AG10803 (cell line): Measurements from ENCODE around the gene PROK1.
"Not testable (repeated sequence)": the region's sequence is repeated elsewhere in the genome, so short reads cannot be mapped to it uniquely, and the experiment has no call there.

ENCODE experiments used
- DNase-seq: peaks from one replicate; pipeline ENCODE4 v3.0.0; 2010; ENCODE audit warnings: low read depth
- H3K4me3 ChIP-seq: 2 replicates; pipeline ENCODE4 v1.5.1; 2011; ENCODE audit warnings: mild to moderate bottlenecking, low read length, control low read depth
- CTCF ChIP-seq: conservative IDR thresholded peaks from 2 replicates; pipeline ENCODE4 v1.5.1; 2011; ENCODE audit warnings: mild to moderate bottlenecking, low read length, control low read depth, inconsistent platforms

The PROK1 gene

GRCh38 chr1:110450929-110451328 is at the start of gene PROK1:
Gene PROK1, plus strand, starts transcription at chr1:110451149. Its CDS starts 68 bp downstream, at chr1:110451217.
- H3K4me3 ChIP-seq = no peak within 1 kb of the TSS
- DNase-seq = no peak
- TF ChIP-seq CTCF = no peak

- no peak overlapping the region for H3K4me3 ChIP-seq
- TF ChIP-seq CTCF = no peak
These were observed 47.1 kb upstream of the PROK1 start for GRCh38 chr1:110403805-110404204.

GRCh38 chr1:110404401-110404800 is 46.5 kb upstream of the PROK1 start:
- no peak for TF ChIP-seq CTCF
- H3K4me3 ChIP-seq = no peak overlapping the region
- DNase-seq = no peak

More at GRCh38 chr1:110403805-110404204, 47.1 kb upstream of the PROK1 start:
- DNase-seq = no peak

- DNase-seq = not testable (repeated sequence)
- peak overlapping the region; percentile 77 for H3K4me3 ChIP-seq
These were observed 44.5 kb upstream of the PROK1 start for GRCh38 chr1:110406407-110406806.

GRCh38 chr1:110407260-110408210 is 43.4 kb upstream of the PROK1 start, which contains the start of gene LAMTOR5:
Gene LAMTOR5, minus strand, starts transcription at chr1:110407694. Its CDS starts 74 bp downstream, at chr1:110407620.
- TF ChIP-seq CTCF = 0 out of 2 replicates have a peak, but pooled peaks have one; percentile 11
- peak within 1 kb of the TSS; percentile 77 for H3K4me3 ChIP-seq
- DNase-seq = peak; percentile 91

GRCh38 chr1:110408488-110408887 is 42.5 kb upstream of the PROK1 start:
- H3K4me3 ChIP-seq = peak overlapping the region; percentile 77
- no peak for TF ChIP-seq CTCF
- no peak for DNase-seq

GRCh38 chr1:110409316-110409715 is 41.6 kb upstream of the PROK1 start:
- DNase-seq = no peak
- H3K4me3 ChIP-seq = no peak overlapping the region
- no peak for TF ChIP-seq CTCF
